Measurements from ENCODE around the gene PLB1. TPM values are rescaled to one million over a fixed set of nuclear protein-coding genes. Genes with fewer than 3 reads are reported as not detected.
A peak's percentile ranks its signal among the peaks of the same experiment; 100 is the strongest.

PLB1 gene
- polyA plus RNA-seq, 12 donors = 1.6 to 10.3 (median 1.9) TPM; not detected in 2

GRCh38 chr2:28610583-28611201, 114.8 kb downstream of the PLB1 start:
- no peak for DNase-seq

- DNase-seq = no peak
These were observed 116.4 kb downstream of the PLB1 start for GRCh38 chr2:28612131-28612812.

GRCh38 chr2:28613186-28613585, 117.3 kb downstream of the PLB1 start:
- DNase-seq = no peak

- no peak for DNase-seq
These were observed 118.0 kb downstream of the PLB1 start for GRCh38 chr2:28613633-28614501.

- no peak for DNase-seq
These were observed 119.8 kb downstream of the PLB1 start for GRCh38 chr2:28615706-28616105.

GRCh38 chr2:28616396-28616999, 120.6 kb downstream of the PLB1 start:
- no peak for DNase-seq

GRCh38 chr2:28617502-28618184, 121.8 kb downstream of the PLB1 start:
- no peak for DNase-seq

- no peak for DNase-seq
These were observed 122.6 kb downstream of the PLB1 start for GRCh38 chr2:28618221-28619141.

GRCh38 chr2:28619213-28620196, 123.6 kb downstream of the PLB1 start:
- no peak for DNase-seq

GRCh38 chr2:28620291-28620793, 124.5 kb downstream of the PLB1 start:
- no peak for DNase-seq

- no peak for DNase-seq
These were observed 124.9 kb downstream of the PLB1 start for GRCh38 chr2:28620801-28621171.

- DNase-seq = peak; percentile 70
These were observed 125.6 kb downstream of the PLB1 start for GRCh38 chr2:28621172-28622100.

- DNase-seq = no peak
These were observed 126.2 kb downstream of the PLB1 start for GRCh38 chr2:28622101-28622499.

- DNase-seq = no peak
These were observed 127.9 kb downstream of the PLB1 start for GRCh38 chr2:28623582-28624405.

GRCh38 chr2:28624436-28624792, 128.6 kb downstream of the PLB1 start:
- DNase-seq = no peak

GRCh38 chr2:28624793-28625701, 129.2 kb downstream of the PLB1 start:
- no peak for DNase-seq

All from muscle of arm (tissue), 12 donors.